Activated CD4-positive, CD25-positive, alpha-beta regulatory T cell treated with anti-CD3 and anti-CD28 coated beads, Interleukin-2, amount 50 U/mL, for 16 hours (primary cell): ENCODE measurements around the gene TCF7L1.
"Not testable (repeated sequence)": the region's sequence is repeated elsewhere in the genome, so short reads cannot be mapped to it uniquely, and the experiment has no call there.

Experiments
- DNase-seq: peaks from one replicate; pipeline ENCODE4 v3.0.0-alpha.2; 2020; ENCODE audit warnings: low read depth, low spot score

The TCF7L1 gene

DNA sequence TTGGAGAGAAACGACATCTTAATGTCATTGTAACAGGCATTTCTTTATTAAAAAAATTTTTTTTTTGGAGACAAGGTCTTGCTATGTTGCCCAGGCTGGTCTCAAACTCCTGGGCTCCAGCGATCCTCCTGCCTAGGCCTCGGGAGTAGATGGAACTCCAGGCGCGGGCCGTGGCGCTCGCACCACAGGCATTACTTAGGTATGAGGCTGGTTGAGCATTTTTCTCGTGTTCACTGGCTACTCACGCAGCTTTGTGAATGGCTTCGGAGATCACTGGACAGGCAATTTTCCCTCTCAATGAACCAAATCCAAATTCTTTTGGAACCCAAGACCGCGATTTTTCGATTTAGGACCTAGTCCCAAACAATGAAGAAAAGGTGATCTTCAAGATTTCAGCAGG, 795 bp upstream of the TCF7L1 start:
- no peak for DNase-seq

DNA sequence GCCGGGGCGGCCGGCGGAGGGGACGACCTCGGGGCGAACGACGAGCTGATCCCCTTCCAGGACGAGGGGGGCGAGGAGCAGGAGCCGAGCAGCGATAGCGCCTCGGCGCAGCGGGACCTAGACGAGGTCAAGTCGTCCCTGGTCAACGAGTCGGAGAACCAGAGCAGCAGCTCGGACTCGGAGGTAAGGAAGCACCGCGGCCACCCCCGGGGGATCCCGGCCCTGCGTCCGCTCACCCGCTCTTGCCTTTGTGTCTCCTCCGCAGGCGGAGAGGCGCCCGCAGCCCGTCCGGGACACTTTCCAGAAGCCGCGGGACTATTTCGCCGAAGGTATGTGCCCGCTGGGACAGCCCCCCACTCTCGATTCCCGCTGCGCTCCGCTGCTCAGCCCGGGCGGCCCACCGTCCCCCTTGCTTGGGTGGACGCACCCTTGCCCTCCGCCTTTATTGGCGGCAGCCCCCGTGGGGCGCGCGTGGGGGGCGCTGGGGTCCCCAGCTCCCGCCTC, 611 bp downstream of the TCF7L1 start:
- no peak for DNase-seq

DNA sequence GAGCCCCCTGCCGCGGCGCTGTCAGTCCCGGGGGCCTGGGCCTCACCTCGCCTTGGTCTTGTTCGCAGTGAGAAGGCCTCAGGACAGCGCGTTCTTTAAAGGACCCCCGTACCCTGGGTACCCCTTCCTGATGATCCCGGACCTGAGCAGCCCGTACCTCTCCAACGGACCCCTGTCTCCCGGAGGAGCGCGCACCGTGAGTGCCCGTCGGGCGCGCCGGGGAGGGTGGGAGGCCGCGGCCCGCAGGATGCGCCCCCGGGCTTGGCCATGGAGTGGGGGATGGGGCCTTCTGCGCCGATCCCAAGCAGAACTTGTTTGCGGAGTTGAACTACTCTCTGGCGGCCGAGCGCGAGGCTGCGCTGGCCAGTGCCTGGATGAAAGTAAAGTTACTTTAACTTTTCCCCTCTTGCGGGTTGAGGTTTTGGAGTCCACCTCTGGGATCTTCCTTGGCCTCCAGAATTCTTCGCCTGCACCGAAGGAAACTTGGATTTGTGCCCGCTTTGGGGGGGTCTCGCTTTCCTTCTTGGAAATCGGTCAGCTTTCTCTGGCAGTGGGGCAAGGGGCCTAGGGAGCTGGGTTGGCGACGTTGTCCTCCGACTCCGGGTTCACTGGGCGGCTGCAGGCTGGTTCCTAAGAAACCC, 1.2 kb downstream of the TCF7L1 start:
- no peak for DNase-seq

DNA sequence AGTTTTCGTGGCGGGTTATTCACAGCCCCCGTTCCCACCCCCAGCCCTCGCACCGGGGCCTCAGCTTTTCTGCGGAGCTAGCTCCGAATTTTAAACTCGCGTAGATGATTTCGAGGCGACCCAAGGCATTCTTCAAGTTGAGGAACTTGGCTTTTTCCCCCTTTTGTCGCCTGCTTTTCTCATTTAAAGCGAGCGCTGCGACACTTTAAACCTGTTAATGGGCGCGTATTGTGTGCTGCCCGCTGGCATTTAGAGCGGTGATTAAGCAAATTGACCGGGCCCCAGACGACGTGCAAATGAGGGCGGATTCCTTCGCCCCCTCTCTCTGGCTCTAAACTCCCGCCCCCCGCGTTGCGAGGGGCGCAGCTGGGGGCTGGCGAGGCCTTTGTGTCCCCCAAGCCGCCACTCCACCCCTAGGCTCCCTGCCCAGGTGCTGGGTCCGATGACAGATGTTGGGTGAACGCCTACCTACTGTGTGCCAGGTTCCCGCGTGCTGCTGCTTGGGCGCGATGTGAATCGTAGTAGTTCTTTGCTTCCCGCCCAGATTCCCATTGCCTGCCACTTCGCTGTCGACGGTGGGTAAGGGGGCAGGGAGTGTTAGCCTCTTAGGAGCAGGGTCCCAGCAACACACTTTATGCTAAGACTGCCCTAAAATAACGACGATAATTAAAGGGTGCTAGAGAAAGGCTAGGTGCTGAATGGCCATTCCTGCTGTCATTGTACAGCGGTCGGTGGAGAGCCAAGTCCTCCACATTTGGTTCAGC, 1.9 kb downstream of the TCF7L1 start:
- no peak for DNase-seq

DNA sequence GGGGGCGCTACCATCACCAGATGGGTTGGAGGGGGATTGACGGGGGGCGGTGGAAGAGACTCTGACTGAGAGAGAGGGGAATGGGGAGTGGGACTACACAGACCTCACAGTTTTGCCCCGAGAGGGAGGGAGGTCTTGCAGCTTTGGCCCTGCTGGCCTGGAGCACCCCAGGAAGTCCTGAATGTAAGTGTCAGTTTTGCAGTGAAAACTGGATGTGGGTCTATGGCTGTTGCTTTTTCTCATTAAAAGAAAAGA, 2.4 kb downstream of the TCF7L1 start:
- DNase-seq = no peak

DNA sequence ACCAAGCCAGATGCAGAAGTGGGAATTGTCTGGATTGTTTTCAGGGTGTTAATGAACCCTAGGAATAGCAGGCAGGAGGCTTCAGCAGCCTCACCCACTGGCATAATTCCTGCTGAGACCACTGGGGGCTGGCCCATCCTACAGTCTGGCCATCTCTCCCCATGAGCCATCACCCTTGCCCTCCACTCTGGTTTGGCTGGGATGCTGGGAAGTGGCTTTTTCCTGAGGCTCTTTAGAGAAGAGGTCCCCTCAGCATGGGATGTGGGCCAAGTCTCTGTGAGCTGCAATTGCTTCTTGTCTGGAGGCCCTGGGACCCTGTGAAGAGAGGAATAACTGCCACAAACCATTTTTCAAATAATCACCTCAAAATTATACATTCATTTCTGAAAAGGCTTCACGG, 4.0 kb downstream of the TCF7L1 start:
- no peak for DNase-seq

DNA sequence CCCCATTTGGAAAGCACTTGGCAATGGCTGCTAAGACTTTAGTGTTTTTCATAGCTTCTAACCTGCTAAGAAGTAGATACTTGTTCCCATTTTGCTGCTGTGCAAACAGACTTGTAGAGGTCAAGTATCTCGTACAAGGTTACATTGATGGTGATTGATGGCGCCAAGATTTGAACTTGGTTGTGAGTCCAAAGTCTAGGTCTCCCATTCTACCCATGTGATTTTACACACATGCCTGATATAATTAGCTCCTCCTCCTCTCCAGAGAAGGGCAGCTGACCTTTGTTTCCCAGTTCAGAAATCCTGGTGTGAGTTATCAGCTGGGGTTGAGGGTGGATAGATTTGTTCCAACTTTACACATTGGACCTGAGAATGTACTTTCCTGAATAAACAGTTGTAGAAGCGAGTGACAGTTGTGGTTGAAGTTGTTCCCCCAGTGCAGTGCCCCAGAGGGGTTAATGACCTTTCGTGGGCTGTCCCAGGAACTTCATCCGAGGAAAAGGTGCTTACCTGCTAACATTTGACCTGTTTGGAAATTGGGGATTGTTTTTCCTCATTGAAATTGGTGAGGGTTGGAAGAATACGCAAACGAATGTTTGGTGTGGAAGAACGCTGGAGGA, 10.4 kb downstream of the TCF7L1 start:
- no peak for DNase-seq

DNA sequence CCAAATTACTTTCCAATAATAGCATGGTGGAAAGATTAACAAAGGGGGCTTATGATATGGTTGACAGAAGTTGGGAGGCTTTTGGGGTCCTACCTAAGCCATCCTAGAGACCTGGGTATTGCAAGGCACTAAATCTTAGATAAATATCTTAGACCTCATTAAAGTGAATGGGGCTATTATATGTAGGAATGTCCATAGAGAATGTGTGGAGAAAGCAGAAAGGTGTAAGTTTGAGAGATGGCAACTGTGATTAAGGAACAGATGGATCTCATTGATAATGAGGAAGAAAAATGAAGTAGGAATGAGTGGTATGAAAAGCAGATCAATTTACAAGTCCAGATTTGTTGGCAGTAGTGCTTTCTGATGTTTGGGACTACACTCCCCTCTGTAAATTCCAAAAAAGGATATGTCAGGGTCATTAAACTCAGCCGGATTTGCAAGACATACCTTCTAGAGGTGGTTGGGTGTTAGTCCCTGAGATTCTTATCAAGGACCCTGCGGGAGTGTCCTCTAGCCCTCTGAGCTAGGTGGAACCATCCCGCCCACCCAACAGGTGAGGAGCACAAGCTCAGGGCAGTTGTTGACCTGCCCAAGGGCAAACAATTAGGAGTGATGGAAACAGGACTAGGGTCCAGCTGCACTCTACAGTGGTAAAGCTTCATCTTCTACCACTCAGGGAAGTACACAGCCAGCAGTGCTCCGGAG, 12.1 kb downstream of the TCF7L1 start:
- DNase-seq = no peak

DNA sequence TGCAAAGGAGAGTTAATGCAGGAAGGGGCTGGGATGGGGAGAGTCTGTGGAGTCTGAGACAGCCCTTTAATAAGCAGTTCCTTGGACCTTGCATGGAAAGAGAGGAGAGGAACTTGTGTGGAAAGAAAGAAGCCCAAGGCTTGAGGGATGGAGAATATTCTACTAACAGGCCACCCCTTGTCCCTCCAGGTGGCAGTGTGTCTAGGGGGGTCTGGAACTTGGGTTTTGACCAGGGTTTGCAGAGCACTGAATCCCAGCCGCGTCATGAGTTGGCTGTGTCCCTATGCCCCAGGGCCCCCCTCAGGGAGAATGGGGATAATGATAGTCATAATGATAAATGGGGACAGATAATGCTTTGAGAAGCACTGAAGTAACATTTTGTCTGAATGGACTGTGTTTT, 15.0 kb downstream of the TCF7L1 start:
- no peak for DNase-seq

DNA sequence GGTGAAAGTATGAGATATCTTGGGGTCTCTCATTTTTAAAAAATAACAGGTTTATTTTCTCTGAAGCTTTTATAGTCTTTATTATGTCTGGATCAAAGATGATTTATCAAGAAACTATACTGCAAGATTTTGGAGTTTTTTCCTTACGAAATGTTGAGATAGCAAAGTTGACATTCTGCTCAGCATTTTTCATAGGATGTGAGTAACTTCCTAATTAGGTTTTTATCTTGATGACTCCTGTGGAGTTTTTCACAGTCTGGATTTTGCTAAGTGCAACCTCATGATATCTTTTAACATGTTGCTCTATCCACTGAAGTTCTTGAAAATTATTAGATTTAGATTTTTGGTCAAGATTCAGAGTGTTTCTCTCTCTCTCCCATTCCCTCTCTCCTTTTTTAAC, 17.8 kb downstream of the TCF7L1 start:
- no peak for DNase-seq

DNA sequence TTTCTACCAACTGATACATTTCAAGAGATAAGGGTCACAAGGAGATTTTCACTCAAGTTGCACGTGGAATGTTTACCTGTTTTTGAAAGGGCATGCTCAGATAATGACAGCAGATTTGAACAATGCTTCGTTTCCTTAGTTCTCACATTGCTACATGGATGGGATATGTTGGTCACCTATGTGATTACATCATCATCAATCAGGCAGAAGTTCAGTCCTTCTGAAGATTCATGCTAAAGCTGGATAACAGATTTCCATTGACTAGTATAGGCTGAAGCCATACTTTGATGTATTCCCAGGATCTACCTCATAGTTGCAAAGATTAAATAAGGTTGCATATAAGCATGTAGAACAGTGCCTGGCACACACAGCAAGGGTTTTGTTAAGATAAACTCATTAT, 19.7 kb downstream of the TCF7L1 start:
- no peak for DNase-seq

DNA sequence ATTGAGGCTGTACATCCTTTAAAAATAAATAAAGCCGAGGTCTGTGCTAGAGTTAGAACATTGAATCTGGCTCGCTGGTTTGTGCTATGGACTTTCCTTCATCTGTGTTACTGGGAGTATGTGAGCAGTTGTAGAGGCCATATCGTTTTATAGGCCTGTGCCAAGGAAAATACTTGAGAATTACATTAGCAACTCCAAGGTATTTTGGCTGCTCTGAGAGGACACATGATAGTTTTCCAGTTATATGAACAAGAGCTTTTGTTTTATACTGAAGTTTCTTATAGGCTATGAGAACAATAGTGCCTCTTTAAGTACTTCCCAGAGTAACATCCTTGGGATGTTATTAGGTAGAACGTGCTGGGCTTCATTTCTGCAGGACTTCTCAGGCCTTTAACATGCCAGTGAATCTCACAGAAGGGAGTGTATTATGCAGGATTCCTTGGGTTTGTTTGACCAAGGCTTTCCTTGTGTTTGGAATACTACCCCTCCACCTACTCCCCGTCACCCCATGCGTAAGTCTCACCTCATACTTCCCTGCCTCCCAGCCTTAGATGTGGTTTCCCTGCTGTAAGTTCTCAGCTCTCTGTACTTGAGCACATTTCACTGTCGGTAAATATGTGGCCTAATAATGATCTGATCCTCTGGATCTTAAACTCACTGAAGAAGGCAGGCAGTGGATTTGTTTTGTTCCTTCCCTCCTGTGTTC, 21.0 kb downstream of the TCF7L1 start:
- no peak for DNase-seq

DNA sequence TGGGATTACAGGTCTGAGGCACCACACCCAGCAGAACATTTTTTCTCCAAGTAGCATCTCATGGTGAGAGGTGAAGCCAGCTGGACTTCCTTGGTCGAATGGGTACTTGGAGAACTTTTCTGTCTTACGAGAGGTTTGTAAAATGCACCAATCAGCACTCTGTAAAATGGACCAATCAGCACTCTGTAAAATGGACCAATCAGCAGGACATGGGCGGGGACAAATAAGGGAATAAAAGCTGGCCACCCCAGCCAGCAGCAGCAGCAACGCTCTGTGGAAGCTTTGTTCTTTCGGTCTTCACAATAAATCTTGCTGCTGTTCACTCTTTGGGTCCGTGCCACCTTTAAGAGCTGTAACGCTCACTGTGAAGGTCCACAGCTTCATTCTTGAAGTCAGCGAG, 21.9 kb downstream of the TCF7L1 start:
- DNase-seq = not testable (repeated sequence)

DNA sequence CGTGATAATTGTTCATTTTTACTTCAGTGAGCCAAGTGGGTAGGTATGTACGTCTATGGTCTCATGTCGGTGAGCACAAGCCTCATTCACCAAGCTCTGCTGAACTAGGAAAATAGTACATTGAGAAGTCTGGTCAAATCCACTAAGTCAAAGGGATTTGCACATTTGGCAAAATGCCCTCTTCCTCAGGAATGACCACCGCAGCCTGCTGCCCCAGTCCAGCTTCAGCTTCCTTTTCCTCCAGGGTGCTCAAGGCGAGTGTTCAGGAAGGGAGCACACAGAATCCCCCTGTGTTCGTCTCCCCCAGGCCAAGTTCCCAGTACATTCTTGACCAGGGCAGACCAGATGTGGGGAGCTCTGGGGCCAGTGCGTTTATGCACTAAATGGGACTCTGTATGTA, 23.0 kb downstream of the TCF7L1 start:
- DNase-seq = no peak

DNA sequence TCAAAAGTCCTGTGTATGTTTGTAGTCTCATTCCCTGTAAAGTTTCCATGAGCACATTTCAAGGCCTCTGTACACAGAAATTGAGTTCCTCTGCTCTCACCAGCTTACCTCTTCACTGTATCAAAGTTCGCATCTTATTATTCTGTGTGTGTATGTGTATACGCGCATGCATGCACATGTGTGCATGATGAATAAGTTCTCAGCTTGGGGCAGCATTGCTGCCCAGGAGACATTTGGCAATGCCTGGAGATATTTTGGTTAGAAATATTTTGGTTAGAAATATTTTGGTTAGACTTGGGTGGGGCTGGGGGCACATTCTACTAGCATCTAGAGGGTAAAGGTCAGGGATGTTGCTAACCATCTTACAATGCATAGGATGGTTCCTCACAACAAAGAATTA, 23.4 kb downstream of the TCF7L1 start:
- no peak for DNase-seq

DNA sequence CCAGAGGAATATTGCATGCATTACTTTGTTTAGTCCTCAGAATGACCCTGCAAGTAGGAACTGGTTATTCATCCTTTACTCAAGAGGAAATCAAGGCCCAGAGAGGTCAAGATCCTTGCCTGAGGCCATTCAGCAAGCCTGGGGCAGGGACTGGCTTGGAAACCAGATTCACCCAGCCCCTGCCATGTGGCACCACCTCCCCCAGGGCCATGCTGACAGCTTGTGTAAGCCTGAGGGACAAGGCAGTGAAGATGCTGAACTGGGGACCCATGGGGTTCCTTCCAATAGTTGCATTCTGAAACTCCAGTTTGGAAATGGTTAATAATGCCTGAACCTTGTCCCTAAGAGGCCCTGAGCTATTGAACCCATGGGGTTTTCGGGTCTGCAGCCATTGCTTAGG, 24.2 kb downstream of the TCF7L1 start:
- DNase-seq = no peak

DNA sequence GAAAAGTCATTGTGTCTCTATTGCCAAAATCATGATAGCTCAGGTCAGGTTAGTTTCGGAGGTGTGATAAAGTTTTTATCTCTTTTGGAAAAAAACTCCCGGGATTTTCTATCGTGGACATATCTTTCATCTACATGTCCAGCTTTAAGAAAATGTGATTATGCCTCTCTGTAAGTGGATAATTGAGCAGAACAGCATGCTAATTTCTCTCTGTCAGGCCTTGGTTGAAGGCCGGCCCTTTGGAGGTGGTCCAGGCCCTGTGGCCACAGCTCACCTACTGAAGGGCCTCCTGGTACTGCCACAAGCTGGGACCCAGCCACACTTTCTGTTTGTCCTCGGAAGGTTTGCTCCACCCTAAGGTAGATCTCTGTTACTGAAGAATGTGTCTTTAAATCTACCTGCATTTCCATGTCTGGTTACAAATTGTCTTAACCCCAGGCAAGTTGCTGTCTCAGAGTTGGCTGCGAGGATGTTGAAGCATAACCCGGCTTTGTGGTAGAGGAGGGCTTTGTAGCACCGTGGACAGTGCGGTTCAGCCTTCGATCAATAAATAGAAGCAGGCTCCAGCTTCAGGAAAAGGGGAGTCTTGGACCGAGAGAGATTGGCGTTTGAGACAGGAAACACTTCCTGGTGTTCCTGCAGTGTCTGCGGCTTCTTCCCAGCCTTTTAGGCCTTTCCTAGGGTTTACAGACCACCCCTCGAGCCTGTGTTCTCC, 25.5 kb downstream of the TCF7L1 start:
- no peak for DNase-seq

DNA sequence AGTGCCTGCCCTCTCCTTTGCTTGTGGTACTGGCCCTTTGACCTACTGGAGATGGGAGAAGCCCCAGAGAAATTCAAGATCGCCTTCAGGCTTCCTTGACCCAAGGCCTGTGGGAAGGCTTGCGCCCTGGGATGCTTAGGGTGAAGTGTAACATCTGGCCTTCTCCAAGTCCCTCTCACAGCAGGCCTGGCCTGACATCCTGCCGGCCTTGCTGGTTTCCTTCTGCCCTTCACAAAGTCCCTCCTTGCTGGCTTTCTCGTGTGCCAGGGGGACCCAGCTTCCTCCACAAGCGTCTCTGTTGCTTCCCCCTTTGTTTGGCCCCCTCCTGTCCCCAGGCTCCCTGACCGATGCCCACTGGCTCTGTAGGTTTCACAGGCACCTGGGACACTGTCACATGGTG, 26.4 kb downstream of the TCF7L1 start:
- no peak for DNase-seq

DNA sequence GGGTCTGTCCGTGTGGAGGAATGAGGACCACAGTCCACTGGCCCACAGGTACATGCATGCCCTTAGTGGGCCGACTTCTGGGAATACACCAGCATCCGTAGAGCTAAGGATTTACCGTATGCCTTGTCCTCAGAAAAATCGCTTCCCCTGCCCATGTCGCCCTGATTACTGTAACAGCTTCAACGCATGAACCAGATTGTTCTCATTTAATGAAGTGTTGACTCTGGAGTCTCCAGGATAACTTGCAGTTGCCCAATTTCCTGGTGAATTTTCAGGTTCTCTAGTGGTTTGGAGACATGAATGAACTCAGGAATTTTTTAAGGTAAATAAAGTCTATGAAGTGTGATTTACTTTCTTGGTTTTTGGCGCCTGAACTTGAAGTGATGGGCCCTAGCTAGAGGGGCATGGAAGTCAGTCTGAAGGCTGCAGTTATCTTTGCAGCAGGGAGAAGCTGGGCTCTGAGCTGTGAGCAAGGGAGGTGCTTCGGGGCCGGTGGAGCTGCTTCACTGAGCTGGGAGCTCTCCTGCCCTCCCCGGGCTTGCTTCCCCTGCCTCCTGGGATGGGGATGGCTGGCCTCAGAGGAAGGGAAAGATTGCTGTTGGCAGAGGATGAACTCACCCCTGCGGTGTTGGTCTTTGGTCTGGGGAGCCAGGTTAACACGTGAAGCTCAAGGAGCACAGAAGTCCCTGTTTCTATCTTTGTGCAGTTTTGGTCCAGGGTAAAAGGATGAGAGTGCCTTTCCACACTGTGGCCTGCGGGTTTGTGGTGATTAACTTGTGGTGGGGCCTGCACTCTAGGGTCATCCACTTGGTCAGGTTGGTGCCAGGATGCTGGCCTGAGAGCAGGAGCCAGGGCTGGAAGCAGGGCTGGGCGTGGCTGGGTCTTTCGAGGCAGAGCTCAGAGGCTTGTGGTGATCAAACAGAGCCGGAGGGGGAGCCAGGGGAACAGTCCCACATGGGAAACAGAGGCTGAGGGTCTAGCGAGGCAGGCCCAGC, 28.1 kb downstream of the TCF7L1 start:
- no peak for DNase-seq

DNA sequence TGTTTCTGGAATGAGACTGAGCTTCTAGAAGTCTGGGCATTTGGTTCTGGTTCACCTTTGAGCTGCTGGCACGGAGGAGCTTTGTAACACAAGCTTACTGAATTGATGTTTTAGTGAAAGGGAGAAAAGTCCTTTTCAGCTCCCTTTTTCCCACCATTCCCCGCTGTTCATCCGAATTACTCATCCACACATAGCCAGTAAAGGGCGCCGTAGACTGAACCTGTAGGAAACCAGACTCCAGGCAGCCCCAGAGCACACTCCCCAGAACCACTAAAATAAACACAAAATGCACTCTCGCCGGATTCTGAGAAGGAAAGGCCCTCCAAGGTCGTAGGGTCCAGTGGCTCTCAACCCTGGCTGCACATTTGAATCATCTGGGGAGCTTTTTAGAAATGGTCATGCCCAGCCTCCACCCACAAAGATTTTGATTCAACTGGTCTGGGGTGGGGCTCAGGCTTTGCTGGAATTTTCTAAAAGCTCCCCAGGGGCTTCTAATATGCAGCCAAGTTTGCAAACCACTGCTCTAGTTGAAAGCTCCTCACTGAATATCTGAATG, 29.6 kb downstream of the TCF7L1 start:
- DNase-seq = no peak
